Stomach smooth muscle (tissue), 2 donors: Measurements from ENCODE around the gene ULBP2.
A peak's percentile ranks its signal among the peaks of the same experiment; 100 is the strongest.
"Not testable (repeated sequence)": the region's sequence is repeated elsewhere in the genome, so short reads cannot be mapped to it uniquely, and the experiment has no call there.

ENCODE experiments used
- H3K27ac ChIP-seq: one replicate; pipeline ENCODE4 v1.7.0; 2013; ENCODE audit warnings: mild to moderate bottlenecking, low read length, inconsistent platforms
- H3K27me3 ChIP-seq, 2 donors: one replicate each; pipeline ENCODE4 v1.7.0; 2013; ENCODE audit warnings: low read length in 2 of 2; ENCODE audit not compliant: insufficient read depth in 2 of 2, control insufficient read depth in 1 of 2
- H3K36me3 ChIP-seq, 2 donors: one replicate each; pipeline ENCODE4 v1.7.0; 2013; ENCODE audit warnings: low read length in 2 of 2; ENCODE audit not compliant: control insufficient read depth in 2 of 2, insufficient read depth in 2 of 2
- H3K4me1 ChIP-seq: one replicate; pipeline ENCODE4 v1.7.0; 2013; ENCODE audit warnings: low read length; ENCODE audit not compliant: control insufficient read depth, insufficient read depth
- H3K4me3 ChIP-seq, 2 donors: one replicate each; pipeline ENCODE4 v1.7.0; 2013; ENCODE audit warnings: low read length in 2 of 2
- H3K9ac ChIP-seq, 2 donors: one replicate each; pipeline ENCODE4 v1.7.0; 2013; ENCODE audit warnings: low read length in 2 of 2, mild to moderate bottlenecking in 1 of 2
- H3K9me3 ChIP-seq, 2 donors: one replicate each; pipeline ENCODE4 v1.7.0; 2013; ENCODE audit warnings: low read length in 2 of 2; ENCODE audit not compliant: control insufficient read depth in 2 of 2
- donor health status: healthy.
- donor health status: Pancreatic carcinoma.

Gene ULBP2

DNA sequence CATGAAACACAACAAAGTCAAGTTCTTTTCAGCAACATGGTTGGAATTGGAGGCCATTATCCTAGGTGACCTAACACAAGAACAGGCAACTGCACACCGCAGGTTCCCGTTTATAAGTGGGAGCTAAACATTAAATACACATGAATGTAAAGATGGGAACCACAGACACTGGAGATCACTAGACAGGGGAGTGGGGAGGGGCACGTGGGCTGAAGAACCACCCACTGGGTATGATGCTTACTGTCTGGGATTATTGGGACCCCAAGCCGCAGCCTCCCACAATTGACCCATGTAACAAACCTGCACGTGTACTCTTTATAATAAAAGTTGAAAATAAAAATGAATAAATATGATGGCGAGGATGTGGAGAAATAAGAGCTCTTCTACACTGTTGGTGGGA lies 10.3 kb upstream of the ULBP2 start:
- Histone ChIP-seq H3K27me3 (peaks cover 31 to 34% of the 10 kb centered on the region in 2 donors), H3K36me3 (no peaks in the 10 kb centered on the region)

DNA sequence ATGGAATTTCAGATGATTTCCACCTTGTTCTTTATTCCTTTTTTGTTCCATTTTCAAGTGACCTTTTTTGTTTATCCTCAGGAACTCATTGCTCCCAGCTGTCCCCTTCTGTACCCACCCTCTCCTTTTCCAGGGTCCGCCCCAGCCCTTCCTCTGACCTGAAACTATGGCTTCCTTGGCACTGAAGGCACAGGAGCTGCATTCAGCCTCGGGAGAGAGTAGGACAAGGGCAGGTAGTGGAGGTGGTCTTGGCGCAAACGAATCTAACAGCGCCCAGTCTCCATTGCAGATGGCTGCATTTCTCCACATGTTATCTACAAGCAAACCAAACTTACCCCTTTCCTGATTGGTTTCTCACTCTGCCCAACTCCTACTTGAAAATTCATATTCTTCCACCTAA lies 8.8 kb upstream of the ULBP2 start:
- no peak overlapping the region for H3K27ac ChIP-seq
- no peak overlapping the region for H3K4me3 ChIP-seq
- H3K27me3 ChIP-seq: peaks cover 42 to 48% of the 10 kb centered on the region in 2 donors
- H3K9ac ChIP-seq: no peak overlapping the region
- peaks cover 2% of the 10 kb centered on the region for H3K4me1 ChIP-seq
- no peaks in the 10 kb centered on the region for H3K9me3 ChIP-seq
- H3K36me3 ChIP-seq: no peaks in the 10 kb centered on the region

More for the DNA sequence above, 10.3 kb upstream of the ULBP2 start:
- Histone ChIP-seq H3K27ac (no peak overlapping the region), H3K9me3 (no peaks in the 10 kb centered on the region), H3K4me1 (peaks cover 3% of the 10 kb centered on the region), H3K4me3 (no peak overlapping the region), H3K9ac (no peak overlapping the region)

DNA sequence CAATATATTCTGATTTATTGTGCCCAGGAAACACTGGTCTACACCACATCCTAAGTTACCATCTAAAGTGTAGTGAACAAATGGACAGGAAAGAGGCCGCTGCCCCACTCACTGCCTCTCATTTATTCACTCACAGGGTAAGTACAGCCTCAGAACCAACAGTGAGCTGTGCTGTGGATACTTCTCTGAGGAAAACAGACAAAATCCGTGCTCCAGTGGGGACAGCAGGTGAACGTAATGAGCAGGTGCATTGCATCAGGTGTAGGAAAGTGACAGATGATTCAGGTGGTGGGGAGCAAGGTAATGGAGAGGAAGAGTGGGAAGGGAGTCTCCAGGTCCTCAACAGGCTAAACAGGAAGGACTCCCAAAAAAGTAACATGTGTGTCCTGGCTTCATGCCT lies 8.4 kb upstream of the ULBP2 start:
- Histone ChIP-seq H3K27me3 (peaks cover 46 to 52% of the 10 kb centered on the region in 2 donors), H3K9ac (no peak overlapping the region), H3K4me3 (no peak overlapping the region), H3K36me3 (no peaks in the 10 kb centered on the region), H3K27ac (no peak overlapping the region), H3K9me3 (no peaks in the 10 kb centered on the region), H3K4me1 (peaks cover 5% of the 10 kb centered on the region)

DNA sequence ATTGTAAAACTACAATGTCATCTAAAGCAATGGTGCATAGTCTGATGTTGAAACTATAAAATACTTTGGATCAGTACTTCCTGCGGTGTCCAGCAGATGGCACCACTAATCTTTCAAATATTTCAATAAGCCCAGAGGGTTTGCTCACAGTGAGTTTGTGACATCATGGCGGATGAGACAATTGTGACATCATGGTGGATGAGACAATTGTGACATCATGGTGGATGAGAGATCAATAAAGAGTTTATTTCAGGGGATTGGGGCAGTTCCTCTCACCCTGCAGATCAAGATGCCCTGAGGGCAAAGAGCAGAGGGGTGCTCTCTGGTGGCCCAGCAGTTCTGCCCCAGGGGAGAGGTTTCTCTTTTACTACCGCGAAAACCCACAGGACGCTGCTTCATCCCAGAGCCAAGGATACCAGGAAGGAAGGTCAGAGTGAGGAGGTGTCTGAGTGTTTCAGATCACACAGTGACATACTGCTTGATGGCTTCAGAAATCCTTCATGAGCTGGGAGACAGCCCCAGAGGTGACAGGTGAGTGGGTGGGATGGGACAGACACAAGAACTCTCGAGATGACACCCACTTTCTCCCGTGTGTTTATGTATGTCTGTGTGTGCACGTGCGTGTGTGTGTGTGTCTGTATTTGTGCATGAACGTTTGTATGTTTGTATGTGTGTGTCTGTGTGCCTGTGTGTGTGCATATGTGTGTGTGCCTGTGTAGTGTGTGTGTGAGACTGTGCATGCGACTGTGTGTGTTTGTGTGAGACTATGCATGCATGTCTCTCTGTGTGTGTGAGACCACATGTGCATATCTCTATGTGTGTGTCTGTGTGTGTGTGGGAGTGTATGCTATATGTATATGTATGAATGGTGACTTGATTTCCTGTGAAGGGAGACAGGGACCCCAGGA lies 7.3 kb upstream of the ULBP2 start:
- H3K4me1 ChIP-seq: peaks cover 14% of the 10 kb centered on the region
- H3K27ac ChIP-seq: no peak overlapping the region
- no peaks in the 10 kb centered on the region for H3K9me3 ChIP-seq
- peaks cover 51 to 57% of the 10 kb centered on the region in 2 donors for H3K27me3 ChIP-seq
- H3K36me3 ChIP-seq: no peaks in the 10 kb centered on the region
- H3K4me3 ChIP-seq: no peak overlapping the region
- H3K9ac ChIP-seq: no peak overlapping the region

DNA sequence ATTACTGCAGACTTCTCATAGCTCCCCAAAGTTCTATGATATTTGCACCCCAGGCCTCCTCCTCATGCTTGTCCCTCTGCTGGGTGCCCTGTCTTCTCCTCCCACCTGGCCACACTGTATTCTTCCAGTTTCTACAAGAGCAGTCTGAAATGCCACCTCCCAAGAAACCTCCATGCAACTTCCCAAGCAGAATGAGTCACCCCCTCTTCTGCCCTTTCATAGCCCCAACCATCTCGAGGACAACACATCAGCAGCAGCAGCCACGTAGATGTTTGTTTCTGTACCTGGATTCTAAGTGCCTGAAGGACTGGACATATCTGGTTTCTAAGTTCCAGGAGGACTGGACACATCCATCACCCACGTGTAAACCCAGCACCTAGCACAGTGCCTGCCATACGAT lies 6.6 kb upstream of the ULBP2 start:
- Histone ChIP-seq H3K9ac (no peak overlapping the region), H3K27me3 (peaks cover 58% of the 10 kb centered on the region in 2 donors), H3K9me3 (no peaks in the 10 kb centered on the region), H3K27ac (no peak overlapping the region), H3K4me3 (no peak overlapping the region), H3K4me1 (peaks cover 14% of the 10 kb centered on the region), H3K36me3 (no peaks in the 10 kb centered on the region)

DNA sequence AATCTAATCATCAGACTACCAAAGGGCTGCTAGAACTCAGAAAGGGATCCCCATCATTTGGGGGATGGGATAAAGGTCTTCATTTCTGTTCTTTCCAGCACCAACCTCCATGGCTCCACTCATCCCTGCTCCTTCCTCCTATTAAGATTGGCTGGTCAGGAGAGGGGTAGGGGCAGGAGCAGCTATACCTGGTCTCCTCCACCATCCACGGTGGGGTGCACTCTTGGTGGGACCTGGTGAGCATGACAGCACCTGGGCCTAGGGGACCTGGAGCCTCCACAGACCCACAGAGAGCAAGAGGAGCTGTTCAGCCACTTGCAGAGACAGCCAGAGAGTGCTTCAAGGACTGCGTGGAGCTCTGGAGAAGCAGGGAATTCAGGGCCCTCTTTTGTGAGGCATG lies 6.1 kb upstream of the ULBP2 start:
- H3K4me1 ChIP-seq: peaks cover 14% of the 10 kb centered on the region
- no peak overlapping the region for H3K9ac ChIP-seq
- no peak overlapping the region for H3K27ac ChIP-seq
- H3K27me3 ChIP-seq: peaks cover 62 to 63% of the 10 kb centered on the region in 2 donors
- no peak overlapping the region for H3K4me3 ChIP-seq
- no peaks in the 10 kb centered on the region for H3K9me3 ChIP-seq
- no peaks in the 10 kb centered on the region for H3K36me3 ChIP-seq

DNA sequence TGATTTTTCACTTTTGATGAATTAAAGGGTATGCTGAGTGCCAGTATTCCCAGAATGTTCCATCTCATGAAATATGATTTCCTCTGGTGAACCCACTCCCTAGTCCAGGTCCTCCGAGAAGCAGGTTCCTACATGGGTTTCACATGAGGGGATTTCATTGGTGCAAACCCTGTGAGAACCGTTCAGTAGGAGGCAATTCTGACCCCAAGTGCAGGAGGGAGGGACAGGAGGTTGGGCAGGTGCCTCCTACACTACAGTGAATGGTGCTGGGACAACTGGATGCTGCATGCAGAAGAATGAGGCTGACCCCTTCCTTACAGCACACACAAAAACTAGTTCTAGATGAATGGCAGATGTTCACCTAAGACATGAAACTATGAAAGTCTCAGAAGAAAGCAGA lies 5.1 kb upstream of the ULBP2 start:
- Histone ChIP-seq H3K27ac (no peak overlapping the region), H3K4me1 (peaks cover 21% of the 10 kb centered on the region), H3K9ac (no peak overlapping the region), H3K27me3 (peaks cover 70 to 71% of the 10 kb centered on the region in 2 donors), H3K36me3 (no peaks in the 10 kb centered on the region), H3K9me3 (no peaks in the 10 kb centered on the region), H3K4me3 (no peak overlapping the region)

DNA sequence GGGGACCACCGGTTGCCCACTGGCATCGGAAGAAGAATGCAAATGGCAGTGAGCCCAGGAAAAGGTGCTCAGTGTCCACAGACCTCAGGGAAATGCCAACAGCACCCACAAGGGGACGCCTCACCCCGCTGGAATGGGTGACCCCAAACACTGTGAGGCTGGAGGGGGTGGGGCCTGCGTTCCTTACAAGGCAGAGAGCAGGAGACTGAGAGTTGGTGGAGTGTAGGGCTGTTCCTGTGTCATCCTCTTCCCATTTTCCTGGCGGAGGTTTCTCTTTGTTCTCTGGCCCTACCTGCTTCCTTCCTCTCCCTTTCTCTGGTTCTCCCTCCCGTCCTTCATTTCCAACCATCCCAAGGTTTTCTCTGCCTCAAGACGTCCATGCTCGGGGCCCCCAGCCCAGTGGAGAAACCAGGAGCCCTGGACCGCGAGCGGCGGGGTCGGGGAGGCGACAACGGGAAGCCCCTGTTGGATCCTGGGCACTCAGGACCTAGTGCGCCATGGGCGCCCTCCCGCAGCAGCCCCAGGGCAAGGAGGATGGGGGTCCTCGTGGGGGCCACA lies 3.7 kb upstream of the ULBP2 start:
- peak overlapping the region; percentile 3 to 69 for H3K4me3 ChIP-seq

DNA sequence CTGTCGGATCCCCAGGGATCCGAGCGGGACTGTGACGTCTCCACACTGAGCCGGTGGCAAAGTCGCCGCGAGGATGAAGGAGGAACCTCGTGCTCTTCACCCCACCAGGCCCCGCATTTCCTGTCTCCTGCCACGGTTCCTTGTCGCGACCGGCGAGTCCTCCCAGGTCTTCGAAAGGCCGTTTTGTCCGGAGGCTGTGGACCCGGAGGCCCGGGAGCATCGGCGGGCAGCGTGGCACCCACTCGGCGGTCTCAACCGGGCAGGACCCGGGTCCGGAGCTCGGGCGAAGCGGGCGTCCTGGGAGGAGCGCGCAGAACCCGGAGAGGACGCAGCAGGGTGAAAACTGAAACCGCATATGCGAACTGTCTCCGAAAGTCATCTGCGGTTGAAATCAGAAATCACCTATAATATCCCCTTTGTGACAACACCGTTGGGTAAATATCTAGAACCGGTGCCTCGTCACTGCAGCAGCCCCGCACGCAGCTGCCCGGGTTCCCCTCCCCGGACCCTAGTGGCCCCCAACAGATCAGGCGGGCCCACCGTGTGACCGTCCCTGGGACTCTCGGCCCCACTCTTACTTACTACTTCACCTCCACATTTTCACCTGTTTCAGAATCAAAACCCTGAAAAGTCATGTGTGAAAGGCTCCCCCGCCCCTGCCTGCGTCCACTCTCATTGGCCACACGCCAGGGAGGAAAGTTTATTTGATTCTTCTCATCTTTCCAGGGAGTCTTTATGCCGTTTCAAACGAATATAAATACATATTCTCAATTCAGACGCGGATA lies 3.1 kb upstream of the ULBP2 start:
- Histone ChIP-seq H3K27ac (no peak overlapping the region), H3K27me3 (peaks cover 70 to 75% of the 10 kb centered on the region in 2 donors), H3K4me1 (peaks cover 27% of the 10 kb centered on the region), H3K9me3 (no peaks in the 10 kb centered on the region), H3K4me3 (peak overlapping the region; percentile 3 to 69), H3K9ac (no peak overlapping the region), H3K36me3 (no peaks in the 10 kb centered on the region)

More for the DNA sequence above, 3.7 kb upstream of the ULBP2 start:
- Histone ChIP-seq H3K4me1 (peaks cover 27% of the 10 kb centered on the region), H3K27me3 (peaks cover 75 to 78% of the 10 kb centered on the region in 2 donors)
- H3K27ac ChIP-seq, H3K9me3 ChIP-seq, H3K9ac ChIP-seq, H3K36me3 ChIP-seq: not testable (repeated sequence)

DNA sequence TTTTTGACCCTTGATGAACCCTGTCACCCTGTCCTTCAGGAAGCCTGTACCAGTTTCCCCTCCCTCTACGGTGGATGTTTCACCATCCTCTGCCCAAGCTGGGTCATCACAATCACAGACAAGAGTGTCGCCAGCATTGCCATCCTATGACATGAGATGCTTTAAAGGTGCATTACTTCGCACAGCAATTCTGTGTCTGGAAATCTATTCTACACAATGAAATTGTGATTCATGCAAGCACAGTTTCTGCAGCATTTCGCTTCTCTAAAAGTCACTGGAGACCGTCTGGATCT lies 2.5 kb upstream of the ULBP2 start:
- Histone ChIP-seq H3K36me3 (no peaks in the 10 kb centered on the region), H3K27ac (no peak overlapping the region), H3K4me3 (no peak overlapping the region), H3K9me3 (no peaks in the 10 kb centered on the region), H3K9ac (no peak overlapping the region), H3K4me1 (peaks cover 26% of the 10 kb centered on the region), H3K27me3 (peaks cover 69 to 75% of the 10 kb centered on the region in 2 donors)
